WERI-Rb-1 (cell line): ENCODE results near the gene LAIR1.

Experiments used
- DNase-seq: peaks from one replicate; pipeline ENCODE4 v3.0.0-alpha.2; 2020
- H3K27ac ChIP-seq: fragments of 250-450 bp; sonication (Bioruptor Pico); 2 replicates; pipeline ENCODE4 v1.5.1; 2020; ENCODE audit warnings: mild to moderate bottlenecking, moderate library complexity
- H3K27me3 ChIP-seq: fragments of 250-450 bp; sonication (Bioruptor Pico); 2 replicates; pipeline ENCODE4 v1.5.1; 2021; ENCODE audit warnings: mild to moderate bottlenecking, low read depth, moderate library complexity; ENCODE audit not compliant: insufficient read depth, severe bottlenecking
- H3K36me3 ChIP-seq: fragments of 250-450 bp; sonication (Bioruptor Pico); 2 replicates; pipeline ENCODE4 v1.5.1; 2020; ENCODE audit warnings: mild to moderate bottlenecking, moderate library complexity
- H3K4me3 ChIP-seq: 2 replicates; pipeline ENCODE4 v1.5.1; 2011; ENCODE audit warnings: low read depth, mild to moderate bottlenecking, control low read depth, low read length
- H3K9me3 ChIP-seq: fragments of 250-450 bp; sonication (Bioruptor Pico); 2 replicates; pipeline ENCODE4 v1.5.1; 2021; ENCODE audit warnings: mild to moderate bottlenecking, moderate library complexity; ENCODE audit not compliant: severe bottlenecking
- CTCF ChIP-seq: IDR thresholded peaks from 2 replicates; pipeline ENCODE4 v1.5.1; 2011; ENCODE audit warnings: low read depth, mild to moderate bottlenecking, control low read depth, inconsistent platforms, low read length

Gene LAIR1

DNA sequence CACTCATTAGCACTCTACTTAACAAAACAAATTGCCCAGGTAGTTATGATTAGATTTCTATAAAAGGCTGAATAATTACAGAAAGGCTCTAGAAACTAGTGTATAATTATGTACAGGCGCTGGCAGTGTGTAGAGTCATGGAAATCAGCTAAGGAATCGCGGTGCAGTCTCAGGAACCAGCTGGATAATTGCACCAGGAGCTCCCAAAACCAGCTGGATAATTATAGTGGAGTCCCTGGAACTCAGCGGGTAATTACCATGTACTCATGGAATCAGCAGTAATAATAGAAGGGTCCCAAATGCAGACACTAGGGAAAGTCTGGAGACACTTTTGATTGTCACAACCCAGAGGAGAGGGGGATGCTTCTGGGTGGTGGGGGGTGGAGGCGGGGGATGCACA lies 27.4 kb upstream of the LAIR1 start:
- TF ChIP-seq CTCF: no peak
- no peak overlapping the region for H3K27ac ChIP-seq
- DNase-seq: no peak
- no peak overlapping the region for H3K4me3 ChIP-seq
- peaks cover 57% of the 10 kb centered on the region for H3K27me3 ChIP-seq
- H3K9me3 ChIP-seq: no peaks in the 10 kb centered on the region
- H3K36me3 ChIP-seq: no peaks in the 10 kb centered on the region

DNA sequence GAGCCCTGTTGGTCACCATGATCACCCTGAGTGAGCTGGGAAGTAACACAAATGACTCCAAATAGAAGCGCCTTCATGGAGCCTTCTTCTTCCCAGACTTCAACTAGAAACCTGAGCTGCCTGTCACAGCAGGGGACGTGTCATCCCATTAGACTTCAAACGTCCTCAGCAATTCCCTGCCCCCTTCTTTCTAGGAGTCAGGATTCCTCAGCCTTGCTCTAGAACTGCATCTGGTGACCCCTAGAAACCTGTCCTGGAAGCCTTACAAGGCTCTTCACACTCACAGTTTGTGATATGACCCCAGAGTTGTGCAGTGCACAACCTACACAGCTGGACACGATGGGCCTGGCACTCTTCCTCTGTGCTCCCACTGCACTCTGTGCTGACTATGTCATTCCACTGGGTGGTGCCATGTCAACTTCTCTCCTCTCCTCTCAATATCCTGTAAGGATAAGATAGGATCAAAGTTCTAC lies 26.9 kb upstream of the LAIR1 start:
- no peak overlapping the region for H3K4me3 ChIP-seq
- TF ChIP-seq CTCF: peak; percentile 39; the same call in 1 of the 2 replicates
- no peak for DNase-seq

DNA sequence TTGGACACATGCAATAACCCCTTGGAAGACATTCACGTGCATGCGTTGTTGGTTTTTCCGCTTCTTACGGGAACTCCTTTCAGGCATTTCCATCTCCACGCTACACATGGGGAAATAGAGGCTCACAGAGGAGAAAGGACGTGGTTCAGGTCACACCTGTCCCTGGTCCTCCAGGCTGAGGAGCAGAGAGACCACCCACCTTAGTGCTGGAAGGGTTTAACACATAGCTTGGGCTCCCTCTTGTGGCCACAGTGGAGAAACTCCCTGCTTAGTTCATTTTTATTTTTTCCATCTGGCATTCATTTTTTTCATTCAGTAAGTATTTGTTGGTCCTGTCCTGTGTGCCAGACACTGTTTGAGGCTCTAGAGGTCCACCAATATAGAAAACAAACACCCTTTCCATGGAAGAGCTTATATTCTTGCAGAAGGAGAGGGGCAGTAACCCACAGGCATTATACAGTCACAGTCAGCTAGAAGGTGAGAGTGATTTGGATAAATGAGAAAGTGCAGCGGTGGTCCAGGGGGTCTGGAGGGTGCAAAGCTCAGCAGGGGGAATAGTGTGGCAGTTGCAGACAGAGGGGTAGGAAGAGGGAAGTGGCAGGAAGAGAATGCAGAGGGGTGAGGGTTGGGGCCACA lies 26.3 kb upstream of the LAIR1 start:
- peak; percentile 66 for TF ChIP-seq CTCF
- peaks cover 65% of the 10 kb centered on the region for H3K27me3 ChIP-seq
- H3K9me3 ChIP-seq: no peaks in the 10 kb centered on the region
- peak; percentile 55 for DNase-seq
- no peaks in the 10 kb centered on the region for H3K36me3 ChIP-seq
- H3K4me3 ChIP-seq: no peak overlapping the region
- H3K27ac ChIP-seq: no peak overlapping the region

More for the DNA sequence above, 26.9 kb upstream of the LAIR1 start:
- H3K27ac ChIP-seq: no peak overlapping the region
- H3K9me3 ChIP-seq: no peaks in the 10 kb centered on the region
- peaks cover 62% of the 10 kb centered on the region for H3K27me3 ChIP-seq
- no peaks in the 10 kb centered on the region for H3K36me3 ChIP-seq

- TF ChIP-seq CTCF: no peak
- no peak for DNase-seq
- Histone ChIP-seq H3K27me3 (peaks cover 75% of the 10 kb centered on the region), H3K36me3 (no peaks in the 10 kb centered on the region), H3K4me3 (no peak overlapping the region), H3K27ac (no peak overlapping the region), H3K9me3 (no peaks in the 10 kb centered on the region)
Measured at GRCh38 chr19:54389553-54389952, 24.8 kb upstream of the LAIR1 start.

- Histone ChIP-seq H3K4me3 (no peak overlapping the region; the same call in 1 of the 2 replicates), H3K9me3 (no peaks in the 10 kb centered on the region)
- TF ChIP-seq CTCF: no peak
Measured at GRCh38 chr19:54388802-54389139, 24.0 kb upstream of the LAIR1 start.

More at GRCh38 chr19:54388802-54389139, 24.0 kb upstream of the LAIR1 start:
- no peak for DNase-seq
- no peak overlapping the region for H3K27ac ChIP-seq
- no peaks in the 10 kb centered on the region for H3K36me3 ChIP-seq
- peaks cover 69% of the 10 kb centered on the region for H3K27me3 ChIP-seq
